ENCODE results near the gene PTMA. TPM values are rescaled to one million over a fixed set of nuclear protein-coding genes. Genes with fewer than 3 reads are reported as not detected.

The PTMA gene
- total and polyA plus RNA-seq, 9 of the 15 experiments (the other 6 are each of a cell fraction or from before 2014, with no cell fraction given) = 429 to 2,322 (median 1,578) TPM

- TF ChIP-seq PRPF4 (IDR thresholded peaks at IDR 0.05; ENCODE audit: insufficient read depth, low read depth, low read length, poor library complexity, severe bottlenecking) (no peak), CBX1 (IDR thresholded peaks at IDR 0.05; ENCODE audit: low read depth) (peak; percentile 93), KDM1A (IDR thresholded peaks at IDR 0.05) (peak; percentile 74 to 86), PRDM10 (IDR thresholded peaks at IDR 0.05; ENCODE audit: partially characterized antibody) (no peak), SMARCA5 (IDR thresholded peaks at IDR 0.05) (peak; percentile 85), GATA2 (CRISPR knock-in tag; IDR thresholded peaks at IDR 0.05) (no peak), RBM25 (IDR thresholded peaks at IDR 0.05; ENCODE audit: low read depth, low read length, severe bottlenecking) (peak; percentile 83), CCAR2 (IDR thresholded peaks at IDR 0.05; ENCODE audit: low read depth, low read length) (no peak), CBX3 (IDR thresholded peaks at IDR 0.05; ENCODE audit: borderline replicate concordance in 1 of 2, low read length in 2 of 2) (peak in 1 of 2 experiments; percentile 51; a peak in 1 of 3 replicates), TOE1 (IDR thresholded peaks at IDR 0.05; ENCODE audit: borderline replicate concordance) (no peak), TOE1 (CRISPR knock-in tag; IDR thresholded peaks at IDR 0.05; ENCODE audit: borderline replicate concordance, low read depth) (no peak)
Observed at GRCh38 chr2:231687961-231688360, 20.4 kb upstream of the PTMA start (continued).

All from K562 (cell line).